ENCODE measurements around the gene MAPK10. TPM values are rescaled to one million over a fixed set of nuclear protein-coding genes. Genes with fewer than 3 reads are reported as not detected.

The MAPK10 gene
- total RNA-seq, 2 donors from 2014 or later, result 13.6 to 30.5 TPM

DNA sequence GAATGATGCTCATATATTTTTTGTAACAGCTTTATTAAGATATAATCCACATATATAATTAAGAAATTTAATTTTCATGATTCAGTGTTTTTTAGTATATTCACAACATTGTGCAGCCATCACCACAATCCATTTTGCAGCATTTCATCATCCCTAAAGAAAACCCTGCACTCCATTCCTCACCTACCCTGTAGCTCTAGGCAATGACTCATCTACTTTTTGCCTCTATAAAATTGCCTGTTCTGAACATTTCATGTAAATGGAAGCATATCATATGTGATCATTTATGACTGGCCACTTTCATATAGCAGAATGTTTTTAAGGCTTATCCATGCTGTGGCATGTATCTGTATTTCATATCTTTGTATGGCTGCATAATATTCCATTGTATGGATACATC lies 339.9 kb downstream of the MAPK10 start:
- DNase-seq (ENCODE audit: low spot score), result no peak
- intact Hi-C loops (cut with DNase I), result no loop called here

DNA sequence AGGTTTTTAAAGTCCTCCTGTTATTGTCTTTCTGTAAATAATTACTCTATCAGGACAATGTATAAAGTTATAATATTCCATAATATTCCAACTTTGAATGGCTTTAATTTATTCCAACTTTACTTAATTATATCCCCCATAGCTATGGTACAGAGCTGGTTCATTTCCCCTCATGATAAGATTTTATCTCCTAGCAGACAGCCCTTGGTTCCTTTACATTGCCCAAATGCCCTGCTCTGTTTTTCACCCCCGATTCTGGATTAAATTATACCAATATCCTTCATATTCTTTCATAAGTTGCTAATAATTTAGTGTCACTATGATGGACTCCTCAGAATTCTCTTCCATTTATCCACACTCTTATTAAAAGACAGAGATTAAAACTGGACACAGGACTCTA lies 340.5 kb downstream of the MAPK10 start:
- intact Hi-C loops (cut with DNase I), result no loop called here

DNA sequence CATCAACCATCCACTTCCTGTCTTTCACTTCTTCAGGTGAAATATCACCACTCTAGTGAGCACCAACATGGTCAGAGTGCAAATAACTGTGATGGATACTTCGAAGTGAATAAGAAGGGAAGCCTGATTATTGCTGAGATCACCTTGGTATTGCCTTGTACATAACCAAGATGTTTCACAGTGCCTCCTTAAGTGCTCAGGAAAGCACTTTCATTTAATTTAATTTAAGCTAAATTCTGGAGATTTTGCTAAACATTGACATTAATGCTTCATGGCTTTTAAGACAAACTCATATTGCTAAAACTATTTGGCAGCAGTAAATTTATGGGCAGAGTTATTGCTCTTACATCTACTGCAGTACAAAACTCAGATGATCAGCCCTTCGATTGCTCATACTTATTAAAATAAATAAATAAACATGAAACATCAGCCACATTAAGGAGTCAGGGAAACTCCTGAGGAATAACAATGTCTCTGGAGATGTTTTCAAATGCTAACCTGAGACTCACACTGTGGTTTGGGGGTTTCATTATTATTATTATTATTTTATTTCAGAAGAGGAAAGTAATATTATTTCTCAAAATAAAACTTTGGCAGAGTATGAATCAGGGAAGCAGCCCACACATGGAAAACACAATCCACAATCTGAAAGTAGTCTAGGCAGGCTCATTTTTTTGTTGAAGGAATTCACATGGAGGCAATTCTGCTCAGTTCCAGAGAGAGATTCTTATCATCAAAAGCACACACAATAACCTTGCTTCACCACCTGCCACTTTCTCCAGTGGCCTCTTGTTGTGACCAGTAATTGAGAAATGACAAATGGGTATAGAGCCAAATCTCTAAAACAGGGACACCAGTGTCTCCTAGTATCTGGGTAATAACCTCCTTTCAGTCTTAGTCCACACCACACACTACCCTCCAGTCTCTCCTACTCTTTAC lies 344.2 kb downstream of the MAPK10 start:
- intact Hi-C loops (cut with DNase I), result no loop called here
- DNase-seq (ENCODE audit: low spot score), result no peak

More for the DNA sequence above, 340.5 kb downstream of the MAPK10 start:
- DNase-seq (ENCODE audit: low spot score), result no peak

DNA sequence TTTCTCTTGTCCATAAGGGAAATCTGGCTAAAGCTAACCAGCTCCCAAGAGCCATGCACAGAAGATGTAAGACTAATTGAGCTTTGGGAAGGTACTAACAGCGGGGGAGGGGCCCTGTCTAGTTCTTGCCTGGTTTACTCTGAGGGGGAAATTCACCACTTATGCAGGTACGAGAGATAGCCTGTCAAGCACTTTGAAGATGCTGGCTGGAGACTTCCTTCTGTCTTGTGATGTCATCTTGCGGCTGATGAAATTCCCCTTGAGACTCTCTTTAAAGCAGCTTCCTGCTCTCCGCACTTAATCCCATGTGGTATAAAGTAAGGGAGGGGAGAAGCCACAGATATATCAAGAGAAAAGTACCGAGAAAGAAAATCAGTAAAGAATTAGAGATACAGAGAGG lies 345.3 kb downstream of the MAPK10 start:
- intact Hi-C loops (cut with DNase I), result no loop called here

DNA sequence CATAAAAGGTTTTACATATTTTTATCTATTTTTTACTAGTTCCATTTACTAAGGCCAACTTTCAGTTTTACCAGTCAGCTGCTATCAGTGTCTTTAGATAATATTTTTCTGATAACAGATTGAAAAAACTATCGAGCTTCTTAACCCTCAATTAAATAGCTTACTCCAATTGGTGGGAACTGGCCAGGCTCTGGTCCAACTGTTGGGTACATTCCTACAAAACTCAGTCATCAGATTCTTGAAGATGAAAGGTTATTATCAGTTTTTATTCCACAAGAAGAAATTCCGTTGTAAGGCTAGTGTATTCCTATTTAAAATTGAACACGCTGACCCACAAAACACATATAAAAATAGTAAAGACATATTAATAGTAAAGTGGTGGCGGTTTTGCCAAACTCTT lies 346.2 kb downstream of the MAPK10 start:
- intact Hi-C loops (cut with DNase I), result no loop called here
- no peak for DNase-seq (ENCODE audit: low spot score)

More for the DNA sequence above, 345.3 kb downstream of the MAPK10 start:
- no peak for DNase-seq (ENCODE audit: low spot score)

DNA sequence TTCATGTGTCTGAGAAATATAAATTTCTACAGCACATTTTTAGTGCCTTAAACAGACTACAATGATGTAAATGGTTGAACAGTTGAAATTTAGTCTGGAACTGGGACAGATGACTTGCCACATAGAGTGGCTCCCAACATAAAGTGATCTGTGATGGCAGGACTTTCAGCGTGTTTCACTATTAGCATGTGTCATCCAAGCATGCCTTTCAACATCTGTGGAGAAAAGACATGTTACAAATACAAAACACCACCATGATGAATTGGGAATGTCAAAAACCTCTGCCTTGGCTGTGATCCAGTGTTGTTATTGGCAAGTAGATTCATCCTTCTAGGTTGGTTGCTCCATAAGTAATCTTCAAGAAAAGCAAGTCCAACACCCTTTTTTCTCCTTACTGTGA lies 348.7 kb downstream of the MAPK10 start:
- DNase-seq (ENCODE audit: low spot score), result no peak

DNA sequence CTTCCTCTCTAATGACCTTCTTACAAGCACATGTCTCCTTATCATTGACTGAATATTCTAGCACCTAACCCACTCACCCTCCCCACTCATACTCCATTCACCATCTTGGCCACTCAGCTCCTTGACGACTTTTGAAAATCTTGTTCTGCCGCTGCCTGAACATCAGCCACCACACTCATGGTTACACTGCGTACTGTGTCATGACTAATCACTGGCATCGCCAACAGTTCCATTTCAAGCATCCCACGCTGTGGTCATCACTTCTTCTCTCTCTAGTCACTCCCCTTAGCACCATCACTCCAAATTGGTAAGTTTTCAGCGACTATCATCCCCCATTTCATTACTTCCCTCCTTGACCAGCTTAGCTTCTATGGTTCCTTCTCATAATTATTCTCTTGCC lies 352.8 kb downstream of the MAPK10 start:
- DNase-seq (ENCODE audit: low spot score), result no peak
- intact Hi-C loops (cut with DNase I), result no loop called here

More for the DNA sequence above, 348.7 kb downstream of the MAPK10 start:
- intact Hi-C loops (cut with DNase I), result no loop called here

DNA sequence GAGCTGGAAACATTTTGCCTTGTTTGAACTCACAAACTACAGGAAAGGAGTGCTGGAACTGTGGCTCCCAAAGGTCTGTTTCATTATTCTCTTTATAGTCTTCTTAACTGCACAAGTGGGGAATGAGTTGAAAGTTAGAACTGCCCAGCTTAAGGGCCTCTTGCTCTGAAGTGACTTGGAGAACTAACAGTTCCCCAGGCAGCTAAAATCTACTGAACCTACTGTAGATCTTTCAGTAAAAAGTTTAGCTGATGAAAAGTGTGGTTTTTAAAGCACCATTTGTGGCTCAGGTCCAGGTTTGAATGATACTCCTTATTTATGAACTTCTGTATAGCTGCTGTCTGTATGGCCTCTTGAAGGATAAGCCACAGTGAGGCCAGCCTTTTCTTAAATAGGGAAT lies 353.8 kb downstream of the MAPK10 start:
- DNase-seq (ENCODE audit: low spot score), result no peak
- intact Hi-C loops (cut with DNase I), result no loop called here

DNA sequence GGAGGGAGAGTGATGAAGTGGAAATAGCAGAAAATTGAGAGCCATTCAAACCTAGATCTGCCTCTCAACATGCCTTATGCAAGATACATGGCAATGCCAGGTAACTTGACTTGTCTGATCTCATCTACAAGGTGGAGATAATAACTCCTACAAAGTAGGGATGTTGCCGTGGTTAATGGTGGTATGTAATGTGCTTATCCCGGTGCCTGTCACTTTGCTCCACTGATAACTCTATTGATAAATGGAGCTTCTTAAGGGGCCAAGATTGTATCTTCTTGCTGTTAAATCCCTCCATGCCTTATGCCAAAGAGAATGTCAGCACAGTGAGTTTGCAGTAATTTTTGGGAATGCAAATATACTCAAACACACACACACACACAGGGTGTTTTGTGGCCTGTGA lies 355.8 kb downstream of the MAPK10 start:
- DNase-seq (ENCODE audit: low spot score), result no peak
- intact Hi-C loops (cut with DNase I), result no loop called here

DNA sequence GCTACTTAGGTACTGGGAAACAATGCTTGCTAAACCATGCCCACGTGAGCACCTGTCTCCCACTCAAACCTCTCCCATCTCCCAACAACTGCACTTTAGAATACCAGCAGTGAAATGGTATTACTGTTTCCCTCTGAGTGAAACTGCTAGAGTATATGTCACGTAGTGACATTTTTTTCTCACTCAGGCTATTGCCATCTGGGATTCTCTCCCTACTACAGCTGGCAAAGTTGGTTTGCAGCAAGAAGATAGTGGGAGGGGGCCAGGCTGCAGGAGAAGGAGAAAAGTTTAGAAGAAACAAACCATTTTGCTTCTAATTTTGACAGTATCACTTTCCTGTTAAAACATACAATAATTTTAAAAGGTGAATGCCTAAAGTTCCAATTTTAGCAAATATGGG lies 358.3 kb downstream of the MAPK10 start:
- no peak for DNase-seq (ENCODE audit: low spot score)
- intact Hi-C loops (cut with DNase I), result no loop called here

DNA sequence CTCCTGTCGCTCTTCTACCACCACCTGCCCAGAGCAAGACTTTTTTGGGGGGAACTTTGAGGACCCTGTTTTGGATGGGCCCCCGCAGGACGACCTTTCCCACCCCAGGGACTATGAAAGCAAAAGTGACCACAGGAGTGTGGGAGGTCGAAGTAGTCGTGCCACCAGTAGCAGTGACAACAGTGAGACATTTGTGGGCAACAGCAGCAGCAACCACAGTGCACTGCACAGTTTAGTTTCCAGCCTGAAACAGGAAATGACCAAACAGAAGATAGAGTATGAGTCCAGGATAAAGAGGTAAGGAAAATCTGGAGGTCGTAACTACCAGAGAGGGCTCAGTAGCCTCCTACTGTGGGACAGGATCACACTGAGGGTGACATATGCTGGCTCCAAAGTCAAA lies 364.5 kb downstream of the MAPK10 start:
- no peak for DNase-seq (ENCODE audit: low spot score)
- intact Hi-C loops (cut with DNase I), result no loop called here

DNA sequence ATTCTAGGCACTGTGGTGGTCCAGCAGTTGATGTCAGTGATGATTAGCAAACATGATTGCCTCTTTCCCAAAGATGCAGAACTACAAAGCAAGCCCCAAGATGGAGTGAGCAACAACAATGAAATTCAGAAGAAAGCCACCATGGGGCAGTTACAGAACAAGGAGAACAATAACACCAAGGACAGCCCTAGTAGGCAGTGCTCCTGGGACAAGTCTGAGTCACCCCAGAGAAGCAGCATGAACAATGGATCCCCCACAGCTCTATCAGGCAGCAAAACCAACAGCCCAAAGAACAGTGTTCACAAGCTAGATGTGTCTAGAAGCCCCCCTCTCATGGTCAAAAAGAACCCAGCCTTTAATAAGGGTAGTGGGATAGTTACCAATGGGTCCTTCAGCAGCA lies 365.3 kb downstream of the MAPK10 start:
- DNase-seq (ENCODE audit: low spot score), result no peak
- intact Hi-C loops (cut with DNase I), result no loop called here

DNA sequence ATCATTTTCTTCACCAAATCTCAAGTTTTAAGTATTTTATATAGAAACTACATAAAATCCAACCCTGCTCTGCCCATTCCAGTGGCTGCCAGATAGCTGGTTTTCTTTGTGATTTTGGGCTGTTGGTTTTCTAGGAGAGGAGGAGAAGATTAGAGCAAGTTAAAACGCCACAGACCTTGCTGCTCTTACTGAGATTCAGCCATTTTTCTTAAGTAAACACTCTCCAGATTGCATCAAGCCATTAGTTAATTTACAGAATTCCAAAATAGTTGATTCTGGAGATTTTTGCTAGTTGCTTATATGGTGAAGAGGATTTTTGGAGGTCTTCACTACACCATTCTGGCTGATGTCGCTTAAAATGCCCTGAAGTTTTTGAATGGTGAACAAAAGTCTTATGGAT lies 366.2 kb downstream of the MAPK10 start:
- intact Hi-C loops (cut with DNase I), result no loop called here
- no peak for DNase-seq (ENCODE audit: low spot score)

DNA sequence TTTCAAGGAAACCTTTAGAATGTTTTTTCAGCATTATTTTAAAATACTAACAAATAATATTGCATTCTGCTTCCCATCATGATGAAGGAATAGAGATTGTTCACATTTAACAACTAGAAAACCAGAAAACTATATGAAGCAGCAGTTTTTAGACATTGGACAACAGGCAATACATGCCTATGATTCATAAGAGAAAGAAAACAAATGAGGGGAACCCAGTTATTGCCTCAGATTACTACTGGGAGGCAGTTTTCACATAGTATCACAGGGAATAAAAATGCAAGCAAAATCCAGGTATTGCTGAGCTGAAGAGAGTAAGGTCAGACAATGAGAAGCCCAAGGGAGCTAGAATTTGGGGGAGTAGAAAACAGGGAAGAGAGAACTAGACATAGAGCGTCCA lies 373.6 kb downstream of the MAPK10 start:
- DNase-seq (ENCODE audit: low spot score), result no peak
- intact Hi-C loops (cut with DNase I), result no loop called here

DNA sequence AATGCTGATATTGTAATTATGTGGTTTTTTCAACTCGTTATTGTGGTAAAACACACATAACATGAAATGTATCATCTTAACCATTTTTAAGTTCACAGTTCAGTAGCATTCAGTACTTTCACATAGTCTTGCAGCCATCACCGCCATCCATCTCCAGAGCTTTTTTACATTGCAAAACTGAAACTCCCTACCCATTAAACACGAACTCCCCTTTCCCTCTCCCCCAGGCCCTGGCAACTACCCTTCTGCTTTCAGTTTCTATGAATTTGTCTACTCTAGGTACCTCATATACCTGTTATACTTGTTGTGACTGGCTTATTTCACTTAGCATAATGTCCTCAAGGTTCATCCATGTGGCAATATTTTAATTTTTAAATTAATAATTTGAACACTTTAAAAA lies 380.6 kb downstream of the MAPK10 start:
- intact Hi-C loops (cut with DNase I), result no loop called here
- DNase-seq (ENCODE audit: low spot score), result no peak

DNA sequence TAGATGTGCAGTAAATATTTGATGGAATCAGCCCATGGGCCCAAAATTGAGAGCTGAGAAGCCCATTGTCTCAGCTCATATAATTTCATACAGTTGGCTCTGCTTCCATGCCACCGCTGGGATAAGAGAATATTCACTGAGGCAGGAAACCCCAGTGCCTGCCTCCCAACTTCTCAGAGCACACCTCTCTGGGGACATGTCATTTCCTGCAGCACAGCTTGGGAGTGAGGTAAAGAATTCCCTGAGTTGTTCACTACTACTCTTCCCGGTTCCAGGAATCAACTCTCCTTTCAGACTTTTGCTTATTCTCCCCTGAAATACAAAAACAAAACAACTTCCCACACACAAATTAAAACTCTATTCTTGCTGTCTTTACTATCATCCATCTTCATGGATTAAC lies 389.3 kb downstream of the MAPK10 start:
- intact Hi-C loops (cut with DNase I), result no loop called here
- DNase-seq (ENCODE audit: low spot score), result no peak

DNA sequence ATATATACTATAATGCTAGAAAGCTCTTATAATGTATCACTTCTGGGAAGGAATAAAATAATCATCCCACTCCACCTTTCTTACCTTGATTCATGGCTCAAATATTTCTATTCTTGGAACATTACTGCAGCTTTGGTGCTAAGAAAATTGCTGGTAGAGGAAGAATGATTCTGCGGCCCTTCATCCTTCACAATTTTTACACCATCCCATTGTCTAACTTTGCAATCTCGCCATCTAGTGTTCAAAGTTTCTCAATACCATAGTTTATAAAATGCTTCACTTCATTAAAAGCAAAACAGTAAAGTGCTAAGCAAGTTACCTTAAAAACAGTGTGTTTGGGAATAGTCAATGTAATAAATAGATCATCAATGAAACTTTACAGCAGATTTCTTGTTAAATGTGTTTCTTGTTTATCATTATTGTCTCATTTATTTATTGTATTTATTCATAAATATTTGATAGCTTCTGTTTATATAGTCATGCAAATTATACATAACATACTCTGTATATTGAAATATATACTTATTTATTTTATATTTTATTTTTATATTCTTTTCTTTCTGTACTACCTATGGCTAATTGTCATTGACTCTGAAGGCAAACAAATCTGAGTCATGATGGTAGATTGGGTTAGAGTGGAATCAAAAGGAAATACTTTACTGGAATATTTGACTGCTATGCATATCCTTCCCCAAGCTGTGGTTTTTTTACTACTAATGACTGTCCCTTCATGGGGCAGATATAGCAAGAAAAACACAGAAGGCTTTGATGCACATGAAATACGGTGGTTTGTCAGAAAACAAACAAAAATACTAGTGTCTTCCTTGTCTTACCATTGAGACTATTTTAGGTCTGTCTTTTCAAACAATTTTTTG lies 390.7 kb downstream of the MAPK10 start:
- intact Hi-C loops (cut with DNase I), result loop anchor here (10.0 kb wide), 2 partner anchors 164 to 184 kb away; no protein-coding TSS in a partner anchor
- no peak for DNase-seq (ENCODE audit: low spot score)

DNA sequence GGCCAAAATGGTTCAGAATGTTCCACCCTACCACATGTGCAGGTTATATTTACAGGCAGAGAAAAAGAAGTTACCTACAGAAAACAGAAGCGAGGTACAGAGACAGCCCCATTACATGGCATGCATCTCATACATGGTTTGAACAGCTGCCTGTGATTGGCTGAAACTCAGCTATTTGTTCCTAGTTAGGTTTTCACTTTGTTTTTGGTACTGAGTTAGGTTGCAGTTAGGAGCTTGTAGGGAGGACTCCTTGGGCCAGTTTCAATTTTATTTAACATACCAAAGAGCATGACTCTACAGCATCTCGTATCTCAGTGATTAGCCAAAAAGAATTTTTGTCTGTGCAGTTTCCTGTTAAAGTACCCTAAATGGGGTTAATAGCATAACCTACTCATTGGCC lies 392.0 kb downstream of the MAPK10 start:
- no peak for DNase-seq (ENCODE audit: low spot score)
- intact Hi-C loops (cut with DNase I), result loop anchor here (10.0 kb wide), 2 partner anchors 163 to 183 kb away; no protein-coding TSS in a partner anchor

DNA sequence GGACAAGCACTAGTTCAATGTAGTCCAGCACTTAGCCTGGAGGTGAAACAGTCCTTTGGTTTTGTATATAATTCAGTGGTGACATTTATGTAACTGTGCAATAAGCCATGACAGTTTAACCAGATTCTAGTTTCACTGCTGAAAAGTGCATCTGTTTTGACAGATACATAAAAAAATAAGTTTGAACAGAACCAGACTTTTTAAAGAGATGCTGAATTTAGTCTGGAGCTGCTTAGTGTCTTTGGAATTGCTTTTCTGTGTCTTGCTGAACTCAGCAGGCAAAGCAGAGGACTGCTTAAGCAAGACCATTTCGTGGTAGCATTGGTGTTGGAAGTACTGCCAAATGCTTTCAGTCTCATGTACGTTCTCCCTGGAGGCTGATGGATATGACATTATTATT lies 393.5 kb downstream of the MAPK10 start:
- intact Hi-C loops (cut with DNase I), result loop anchor here (10.0 kb wide), 2 partner anchors 162 to 182 kb away; no protein-coding TSS in a partner anchor
- DNase-seq (ENCODE audit: low spot score), result no peak

DNA sequence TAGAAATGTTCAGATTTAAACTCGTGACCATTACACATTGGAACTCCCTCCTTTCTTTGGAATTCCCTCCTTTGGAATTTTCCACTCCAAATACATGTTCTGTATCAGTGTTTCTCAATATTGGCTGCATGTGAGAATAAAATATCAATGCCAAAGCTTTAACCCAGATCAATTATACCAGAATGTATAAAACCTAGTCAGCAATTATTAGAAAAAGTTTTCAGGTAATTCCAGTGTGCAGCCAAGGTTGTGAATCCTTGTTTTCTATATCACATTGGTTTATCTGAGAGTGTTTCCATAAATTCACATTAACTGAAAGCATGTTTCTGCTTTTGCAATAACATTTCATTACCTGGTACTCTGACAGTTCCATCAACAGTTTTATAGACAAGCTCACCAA lies 394.3 kb downstream of the MAPK10 start:
- intact Hi-C loops (cut with DNase I), result loop anchor here (10.0 kb wide), 2 partner anchors 161 to 181 kb away; no protein-coding TSS in a partner anchor
- no peak for DNase-seq (ENCODE audit: low spot score)

All from posterior vena cava (tissue), 2 donors.